ENCODE data around the gene SCFD2.

Gene SCFD2

GRCh38 chr4:53132132-53132891 lies 233.5 kb downstream of the SCFD2 start:
- FAIRE-seq, result no peak

GRCh38 chr4:53131562-53131925 lies 234.3 kb downstream of the SCFD2 start:
- no peak for FAIRE-seq

- no peak for FAIRE-seq
These were observed 234.8 kb downstream of the SCFD2 start for GRCh38 chr4:53130896-53131561.

GRCh38 chr4:53128706-53129357 lies 237.0 kb downstream of the SCFD2 start:
- no peak for FAIRE-seq

GRCh38 chr4:53128231-53128630 lies 237.6 kb downstream of the SCFD2 start:
- FAIRE-seq, result no peak

- no peak for FAIRE-seq
These were observed 238.5 kb downstream of the SCFD2 start for GRCh38 chr4:53127365-53127764.

- no peak for FAIRE-seq
These were observed 239.8 kb downstream of the SCFD2 start for GRCh38 chr4:53126099-53126498.

- FAIRE-seq, result no peak
These were observed 242.0 kb downstream of the SCFD2 start for GRCh38 chr4:53123819-53124218.

- FAIRE-seq, result no peak
These were observed 242.7 kb downstream of the SCFD2 start for GRCh38 chr4:53123171-53123570.

- FAIRE-seq, result no peak
These were observed 243.4 kb downstream of the SCFD2 start for GRCh38 chr4:53122280-53123116.

GRCh38 chr4:53121264-53121865 lies 244.5 kb downstream of the SCFD2 start:
- no peak for FAIRE-seq

- FAIRE-seq, result no peak
These were observed 245.1 kb downstream of the SCFD2 start for GRCh38 chr4:53120778-53121177.

GRCh38 chr4:53119680-53120079 lies 246.2 kb downstream of the SCFD2 start:
- no peak for FAIRE-seq

GRCh38 chr4:53118676-53119075 lies 247.2 kb downstream of the SCFD2 start:
- FAIRE-seq, result no peak

GRCh38 chr4:53116954-53117353 lies 248.9 kb downstream of the SCFD2 start:
- FAIRE-seq, result no peak

- FAIRE-seq, result no peak
These were observed 252.2 kb downstream of the SCFD2 start for GRCh38 chr4:53113431-53114225.

- no peak for FAIRE-seq
These were observed 260.5 kb downstream of the SCFD2 start for GRCh38 chr4:53105313-53105712.

GRCh38 chr4:53103481-53103880 lies 262.4 kb downstream of the SCFD2 start:
- no peak for FAIRE-seq

- FAIRE-seq, result no peak
These were observed 264.7 kb downstream of the SCFD2 start for GRCh38 chr4:53101191-53101581.

- FAIRE-seq, result no peak
These were observed 265.2 kb downstream of the SCFD2 start for GRCh38 chr4:53100501-53101190.

- no peak for FAIRE-seq
These were observed 267.2 kb downstream of the SCFD2 start for GRCh38 chr4:53098681-53099121.
